Neuron (in vitro differentiated cells): ENCODE results near the gene GLS.

Experiments
- H2AFZ ChIP-seq: one replicate; pipeline ENCODE4 v1.6.1; 2013; ENCODE audit warnings: low read depth, mild to moderate bottlenecking, inconsistent platforms, low read length, moderate library complexity
- H3K27me3 ChIP-seq: one replicate; pipeline ENCODE4 v1.6.1; 2013; ENCODE audit warnings: low read length; ENCODE audit not compliant: insufficient read depth
- H3K36me3 ChIP-seq: one replicate; pipeline ENCODE4 v1.6.1; 2013; ENCODE audit warnings: low read length; ENCODE audit not compliant: insufficient read depth
- H3K4me1 ChIP-seq: one replicate; pipeline ENCODE4 v1.6.1; 2013; ENCODE audit warnings: low read length; ENCODE audit not compliant: insufficient read depth
- H3K4me3 ChIP-seq: 2 replicates; pipeline ENCODE4 v1.5.1; 2013; ENCODE audit warnings: mild to moderate bottlenecking, low read length, moderate library complexity
- H3K9me3 ChIP-seq: one replicate; pipeline ENCODE4 v1.6.1; 2013; ENCODE audit warnings: low read length

GLS gene

GRCh38 chr2:191003405-191004309 lies 123.0 kb downstream of the GLS start:
- Histone ChIP-seq H3K4me1 (no peaks in the 10 kb centered on the region), H3K4me3 (no peak overlapping the region), H3K27me3 (no peaks in the 10 kb centered on the region), H3K36me3 (peaks cover 94% of the 10 kb centered on the region), H3K9me3 (peaks cover 5% of the 10 kb centered on the region), H2AFZ (no peak overlapping the region)

GRCh38 chr2:191006297-191006696 lies 125.7 kb downstream of the GLS start:
- Histone ChIP-seq H3K9me3 (peaks cover 5% of the 10 kb centered on the region), H3K27me3 (no peaks in the 10 kb centered on the region), H3K4me1 (no peaks in the 10 kb centered on the region), H3K36me3 (peaks cover 81% of the 10 kb centered on the region), H2AFZ (no peak overlapping the region), H3K4me3 (no peak overlapping the region)

DNA sequence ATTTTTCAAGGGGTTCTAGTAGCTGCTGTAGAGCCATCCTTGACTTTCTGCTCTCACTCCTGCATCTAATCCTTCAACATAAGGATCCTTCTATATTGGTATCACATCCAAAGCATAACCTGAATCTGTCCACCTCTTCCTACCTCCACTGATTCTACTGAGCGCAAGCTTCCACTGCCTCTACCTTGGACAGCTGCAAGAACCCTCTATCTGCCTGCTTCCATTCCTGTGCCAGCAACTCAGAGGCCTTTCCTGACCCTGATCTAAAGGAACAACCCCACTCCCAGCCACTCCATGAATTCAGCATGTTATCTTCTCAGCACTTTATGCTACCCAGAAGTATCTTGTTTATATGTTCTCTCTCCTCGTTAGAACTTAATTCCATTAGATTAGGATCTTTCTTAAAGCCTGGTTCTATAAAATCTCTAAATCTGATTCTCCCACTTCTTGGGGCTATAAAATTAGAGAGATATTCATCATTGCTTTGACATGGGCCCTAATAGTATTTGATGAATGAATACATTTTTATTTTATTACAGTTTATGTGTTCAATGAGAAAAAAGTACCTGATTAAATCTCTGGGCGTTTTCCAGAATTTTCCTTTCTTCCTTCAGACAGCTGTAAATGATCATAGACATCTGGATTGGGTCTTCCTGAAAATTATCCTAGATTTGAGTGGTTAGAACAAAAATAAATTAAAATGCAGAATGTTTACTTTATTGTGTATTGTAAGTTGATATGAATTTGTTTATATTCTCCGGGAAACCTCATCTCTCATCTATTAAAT lies 126.6 kb downstream of the GLS start:
- H3K36me3 ChIP-seq: peaks cover 73% of the 10 kb centered on the region
- no peaks in the 10 kb centered on the region for H3K4me1 ChIP-seq
- H3K9me3 ChIP-seq: peaks cover 5% of the 10 kb centered on the region
- no peaks in the 10 kb centered on the region for H3K27me3 ChIP-seq
- H3K4me3 ChIP-seq: no peak overlapping the region
- H2AFZ ChIP-seq: no peak overlapping the region

DNA sequence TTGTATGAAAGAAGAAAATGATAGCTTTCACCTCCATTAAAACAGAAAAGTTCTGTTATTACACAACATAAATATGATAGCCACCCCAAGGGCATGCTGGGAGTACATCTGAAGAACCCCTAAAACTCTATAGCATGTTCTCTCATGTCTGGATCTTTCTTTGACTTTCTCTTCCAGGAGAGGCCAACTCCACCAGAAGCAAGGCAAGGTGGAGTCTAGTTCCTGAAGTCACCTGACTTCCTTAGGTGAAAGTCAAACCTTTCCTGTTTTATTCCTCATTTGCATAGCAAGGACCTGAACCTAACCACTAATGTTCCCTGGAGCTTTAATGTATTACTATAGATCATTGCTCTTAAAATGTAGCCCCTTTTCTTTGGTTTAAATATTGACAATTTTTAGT lies 127.7 kb downstream of the GLS start:
- peaks cover 62% of the 10 kb centered on the region for H3K36me3 ChIP-seq
- H3K9me3 ChIP-seq: peaks cover 5% of the 10 kb centered on the region
- no peak overlapping the region for H2AFZ ChIP-seq
- no peak overlapping the region for H3K4me3 ChIP-seq
- peaks cover 8% of the 10 kb centered on the region for H3K4me1 ChIP-seq
- no peaks in the 10 kb centered on the region for H3K27me3 ChIP-seq

- Histone ChIP-seq H3K9me3 (no peaks in the 10 kb centered on the region), H2AFZ (no peak overlapping the region), H3K4me3 (no peak overlapping the region), H3K27me3 (no peaks in the 10 kb centered on the region), H3K36me3 (peaks cover 49% of the 10 kb centered on the region), H3K4me1 (peaks cover 14% of the 10 kb centered on the region)
Measured at GRCh38 chr2:191009541-191010374, 129.1 kb downstream of the GLS start.

GRCh38 chr2:191010887-191011885 lies 130.6 kb downstream of the GLS start:
- Histone ChIP-seq H3K4me3 (no peak overlapping the region), H2AFZ (no peak overlapping the region), H3K9me3 (no peaks in the 10 kb centered on the region), H3K36me3 (peaks cover 35% of the 10 kb centered on the region), H3K27me3 (no peaks in the 10 kb centered on the region), H3K4me1 (peaks cover 15% of the 10 kb centered on the region)

GRCh38 chr2:191012346-191012745 lies 131.7 kb downstream of the GLS start:
- peak overlapping the region; percentile 62 for H3K4me3 ChIP-seq
- peaks cover 15% of the 10 kb centered on the region for H3K4me1 ChIP-seq
- peaks cover 23% of the 10 kb centered on the region for H3K36me3 ChIP-seq
- no peak overlapping the region for H2AFZ ChIP-seq
- H3K27me3 ChIP-seq: no peaks in the 10 kb centered on the region
- H3K9me3 ChIP-seq: no peaks in the 10 kb centered on the region

GRCh38 chr2:191012845-191013681 lies 132.4 kb downstream of the GLS start:
- Histone ChIP-seq H3K9me3 (no peaks in the 10 kb centered on the region), H3K36me3 (peaks cover 16% of the 10 kb centered on the region), H3K27me3 (no peaks in the 10 kb centered on the region), H2AFZ (peak overlapping the region; percentile 53), H3K4me1 (peaks cover 15% of the 10 kb centered on the region), H3K4me3 (peak overlapping the region; percentile 62)

DNA sequence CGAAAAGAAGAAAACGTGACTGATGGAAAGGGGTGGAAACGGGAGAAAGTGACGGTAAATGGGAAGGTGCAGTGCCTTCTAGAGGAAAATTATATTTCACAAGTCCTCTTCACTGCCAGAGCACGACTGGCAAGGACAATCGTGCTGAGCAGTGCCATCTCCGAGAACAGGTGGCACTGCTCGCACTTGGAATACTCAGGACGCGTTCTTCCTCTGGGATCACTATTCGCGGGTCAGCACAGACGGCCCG lies 133.0 kb downstream of the GLS start:
- no peaks in the 10 kb centered on the region for H3K9me3 ChIP-seq
- peaks cover 12% of the 10 kb centered on the region for H3K36me3 ChIP-seq
- H3K27me3 ChIP-seq: no peaks in the 10 kb centered on the region
- peak overlapping the region; percentile 62 for H3K4me3 ChIP-seq
- H3K4me1 ChIP-seq: peaks cover 15% of the 10 kb centered on the region
- peak overlapping the region; percentile 53 for H2AFZ ChIP-seq

DNA sequence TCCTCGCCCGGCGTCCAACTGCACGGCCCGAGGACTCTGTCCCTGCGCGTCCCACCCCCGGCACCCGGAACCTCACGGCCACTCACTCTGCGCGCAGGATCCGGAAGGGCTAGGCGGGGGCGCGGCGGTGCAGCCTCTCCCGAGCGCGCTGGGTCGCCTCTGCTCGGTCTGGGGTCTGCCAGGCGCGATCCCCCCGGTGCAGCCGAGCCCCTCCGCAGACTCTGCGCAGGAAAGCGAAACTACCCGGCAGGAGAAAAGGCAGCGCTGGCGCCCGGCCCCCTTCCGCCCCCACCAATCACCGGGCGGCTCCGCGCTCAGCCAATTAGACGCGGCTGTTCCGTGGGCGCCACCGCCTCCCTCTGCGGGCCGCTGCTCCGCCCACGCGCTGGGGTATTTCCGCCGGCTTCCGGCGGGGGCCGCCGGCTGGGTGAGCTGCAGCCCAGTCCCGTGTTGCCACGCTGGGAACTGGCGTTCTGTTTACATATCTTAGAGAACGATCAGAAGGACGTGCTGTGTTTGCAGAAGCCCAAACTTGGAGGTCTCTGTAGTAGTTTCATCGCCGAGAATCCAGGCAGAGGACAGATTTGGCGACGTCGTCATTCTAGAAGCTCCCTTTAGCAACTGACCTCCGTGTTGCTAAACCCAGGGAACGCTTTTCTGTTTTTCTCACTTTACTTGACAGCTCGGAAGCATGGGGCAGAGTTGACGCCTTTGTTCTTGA lies 133.5 kb downstream of the GLS start, which contains the start of gene STAT1:
Gene STAT1, minus strand, starts transcription at position 240 of the 721 bp plus-strand sequence. CDS start 4,168 bp downstream, outside the sequence.
- peak within 1 kb of the TSS; percentile 62 for H3K4me3 ChIP-seq
- peak within 1 kb of the TSS; percentile 76 for H2AFZ ChIP-seq
- no peaks in the 10 kb centered on the region for H3K27me3 ChIP-seq
- peaks cover 9% of the 10 kb centered on the region for H3K36me3 ChIP-seq
- peaks cover 15% of the 10 kb centered on the region for H3K4me1 ChIP-seq
- H3K9me3 ChIP-seq: no peaks in the 10 kb centered on the region

GRCh38 chr2:191014653-191015020 lies 134.0 kb downstream of the GLS start:
- Histone ChIP-seq H3K36me3 (peaks cover 6% of the 10 kb centered on the region), H3K4me1 (peaks cover 15% of the 10 kb centered on the region), H3K27me3 (no peaks in the 10 kb centered on the region), H3K4me3 (peak overlapping the region; percentile 62), H2AFZ (peak overlapping the region; percentile 76), H3K9me3 (no peaks in the 10 kb centered on the region)
